GM18861 (cell line): ENCODE results near the gene NDFIP2.

Experiments used
- ATAC-seq: cut with Tn5 transposase; IDR thresholded peaks from one replicate; pipeline ENCODE4 v1.9.1; 2021; ENCODE audit not compliant: unreplicated experiment

The NDFIP2 gene

GRCh38 chr13:79458436-79458835, 22.5 kb upstream of the NDFIP2 start:
- ATAC-seq, result no peak

GRCh38 chr13:79459906-79460305, 21.0 kb upstream of the NDFIP2 start:
- no peak for ATAC-seq

GRCh38 chr13:79462895-79463294, 18.1 kb upstream of the NDFIP2 start:
- ATAC-seq, result no peak

GRCh38 chr13:79463604-79464003, 17.4 kb upstream of the NDFIP2 start:
- ATAC-seq, result no peak

- ATAC-seq, result no peak
Observed at GRCh38 chr13:79466872-79467271, 14.1 kb upstream of the NDFIP2 start.

GRCh38 chr13:79468402-79468801, 12.6 kb upstream of the NDFIP2 start:
- ATAC-seq, result no peak

GRCh38 chr13:79468819-79469218, 12.1 kb upstream of the NDFIP2 start:
- ATAC-seq, result no peak

GRCh38 chr13:79469608-79470007, 11.3 kb upstream of the NDFIP2 start:
- no peak for ATAC-seq

GRCh38 chr13:79470666-79471065, 10.3 kb upstream of the NDFIP2 start:
- no peak for ATAC-seq

- no peak for ATAC-seq
Observed at GRCh38 chr13:79475569-79475968, 5.4 kb upstream of the NDFIP2 start.

- ATAC-seq, result no peak
Observed at GRCh38 chr13:79477968-79478367, 3.0 kb upstream of the NDFIP2 start.

GRCh38 chr13:79479882-79480281, 1.1 kb upstream of the NDFIP2 start:
- ATAC-seq, result no peak

GRCh38 chr13:79481685-79482052, 714 bp downstream of the NDFIP2 start:
- no peak for ATAC-seq

- no peak for ATAC-seq
Observed at GRCh38 chr13:79482281-79482970, 1.5 kb downstream of the NDFIP2 start.

GRCh38 chr13:79483086-79483706, 2.2 kb downstream of the NDFIP2 start:
- ATAC-seq, result no peak

GRCh38 chr13:79485014-79485811, 4.3 kb downstream of the NDFIP2 start:
- no peak for ATAC-seq

GRCh38 chr13:79486433-79487188, 5.7 kb downstream of the NDFIP2 start:
- no peak for ATAC-seq

- ATAC-seq, result no peak
Observed at GRCh38 chr13:79490326-79490725, 9.4 kb downstream of the NDFIP2 start.

- no peak for ATAC-seq
Observed at GRCh38 chr13:79490824-79491223, 9.9 kb downstream of the NDFIP2 start.

GRCh38 chr13:79491715-79492114, 10.8 kb downstream of the NDFIP2 start:
- no peak for ATAC-seq

- ATAC-seq, result no peak
Observed at GRCh38 chr13:79492313-79492798, 11.4 kb downstream of the NDFIP2 start.
